ENCODE data around the gene NCAPH2.
A peak's percentile ranks its signal among the peaks of the same experiment; 100 is the strongest.

DNA sequence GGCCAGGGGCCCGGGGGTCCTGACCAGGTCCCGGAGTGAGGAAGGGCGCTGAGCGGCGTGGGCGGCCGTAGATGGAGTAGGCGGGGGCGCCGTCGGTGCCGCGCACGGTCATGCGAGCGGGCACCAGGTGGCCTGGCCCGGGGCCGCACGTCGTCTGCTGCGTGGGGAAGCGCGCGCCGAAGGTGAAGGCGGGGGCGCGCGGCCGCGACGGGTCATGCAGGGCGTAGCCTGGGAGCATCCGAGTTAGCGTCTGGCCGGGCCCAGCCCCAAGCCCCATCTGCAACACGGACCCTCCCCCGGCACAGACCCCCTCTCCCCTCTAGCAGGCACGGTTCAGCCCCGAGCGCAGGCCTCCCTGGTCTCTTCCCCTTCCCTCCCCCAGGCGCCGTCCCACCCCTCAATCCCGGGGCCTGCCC, 23.5 kb downstream of the NCAPH2 start:
- TF ChIP-seq POLR2A (IDR thresholded peaks at IDR 0.05) (peak; percentile 45), POLR2AphosphoS5 (IDR thresholded peaks at IDR 0.05) (no peak), CTCF (IDR thresholded peaks at IDR 0.05) (no peak)
